Osteocyte (in vitro differentiated cells): ENCODE data around the gene VPS33B. TPM values are rescaled to one million over a fixed set of nuclear protein-coding genes. Genes with fewer than 3 reads are reported as not detected.

ENCODE experiments used
- DNase-seq: peaks from one replicate; pipeline ENCODE4 v3.0.0; 2021; ENCODE audit warnings: mixed read lengths; ENCODE audit not compliant: unreplicated experiment; ENCODE audit errors: extremely low spot score
- H3K27ac Mint-ChIP-seq: one replicate; pipeline ENCODE4 v1.8.0; 2021; ENCODE audit warnings: mild to moderate bottlenecking, mixed read lengths; ENCODE audit not compliant: unreplicated experiment
- H3K27me3 Mint-ChIP-seq: one replicate; pipeline ENCODE4 v1.8.0; 2021; ENCODE audit warnings: mixed read lengths; ENCODE audit not compliant: unreplicated experiment
- H3K36me3 Mint-ChIP-seq: one replicate; pipeline ENCODE4 v1.8.0; 2021; ENCODE audit warnings: mixed read lengths; ENCODE audit not compliant: unreplicated experiment
- H3K4me1 Mint-ChIP-seq: one replicate; pipeline ENCODE4 v1.8.0; 2021; ENCODE audit warnings: mixed read lengths; ENCODE audit not compliant: unreplicated experiment
- H3K4me3 Mint-ChIP-seq: one replicate; pipeline ENCODE4 v1.8.0; 2021; ENCODE audit warnings: mild to moderate bottlenecking, moderate library complexity, mixed read lengths; ENCODE audit not compliant: unreplicated experiment
- H3K9me3 Mint-ChIP-seq: one replicate; pipeline ENCODE4 v1.8.0; 2021; ENCODE audit warnings: mixed read lengths; ENCODE audit not compliant: unreplicated experiment
- total RNA-seq: library from RNA; stranded (reverse); gene quantifications from 2 replicates; pipeline ENCODE4 v1.2.1, GENCODE V29; 2021
- TF ChIP-seq, protein P1 (sequence below): fragments of 200-600 bp; sonication (generic); IDR thresholded peaks from 2 replicates; pipeline ENCODE4 v1.5.0; 2021; ENCODE audit warnings: antibody characterized with exemption, mild to moderate bottlenecking, moderate library complexity

VPS33B gene
- total RNA-seq, 1 donor from 2014 or later = 13.7 TPM

DNA sequence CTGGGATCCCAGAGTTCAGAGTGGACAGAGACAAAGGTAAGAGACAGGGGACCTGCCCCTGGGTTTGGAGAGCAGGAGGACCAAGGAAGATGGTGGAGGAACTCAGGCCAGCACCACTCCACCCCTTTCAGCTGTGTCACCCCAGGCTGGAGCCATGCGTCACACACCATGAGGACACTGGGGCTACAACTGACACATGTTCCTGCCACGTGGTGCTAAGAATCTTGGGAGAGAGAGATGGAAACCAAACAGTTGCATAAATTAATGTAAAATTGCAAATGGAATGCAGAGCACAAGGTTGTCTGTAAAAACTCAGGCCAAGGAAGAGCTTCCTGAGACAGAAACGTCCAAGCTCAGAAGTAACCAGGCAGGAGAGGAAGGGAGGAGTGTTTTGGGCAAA lies 22.7 kb upstream of the VPS33B start:
- H3K4me3 Mint-ChIP-seq = no peak overlapping the region
- no peaks in the 10 kb centered on the region for H3K36me3 Mint-ChIP-seq
- no peak overlapping the region for H3K27ac Mint-ChIP-seq
- TF ChIP-seq, protein P1, sequence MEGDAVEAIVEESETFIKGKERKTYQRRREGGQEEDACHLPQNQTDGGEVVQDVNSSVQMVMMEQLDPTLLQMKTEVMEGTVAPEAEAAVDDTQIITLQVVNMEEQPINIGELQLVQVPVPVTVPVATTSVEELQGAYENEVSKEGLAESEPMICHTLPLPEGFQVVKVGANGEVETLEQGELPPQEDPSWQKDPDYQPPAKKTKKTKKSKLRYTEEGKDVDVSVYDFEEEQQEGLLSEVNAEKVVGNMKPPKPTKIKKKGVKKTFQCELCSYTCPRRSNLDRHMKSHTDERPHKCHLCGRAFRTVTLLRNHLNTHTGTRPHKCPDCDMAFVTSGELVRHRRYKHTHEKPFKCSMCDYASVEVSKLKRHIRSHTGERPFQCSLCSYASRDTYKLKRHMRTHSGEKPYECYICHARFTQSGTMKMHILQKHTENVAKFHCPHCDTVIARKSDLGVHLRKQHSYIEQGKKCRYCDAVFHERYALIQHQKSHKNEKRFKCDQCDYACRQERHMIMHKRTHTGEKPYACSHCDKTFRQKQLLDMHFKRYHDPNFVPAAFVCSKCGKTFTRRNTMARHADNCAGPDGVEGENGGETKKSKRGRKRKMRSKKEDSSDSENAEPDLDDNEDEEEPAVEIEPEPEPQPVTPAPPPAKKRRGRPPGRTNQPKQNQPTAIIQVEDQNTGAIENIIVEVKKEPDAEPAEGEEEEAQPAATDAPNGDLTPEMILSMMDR = no peak
- H3K4me1 Mint-ChIP-seq = no peaks in the 10 kb centered on the region
- peaks cover 23% of the 10 kb centered on the region for H3K27me3 Mint-ChIP-seq
- no peaks in the 10 kb centered on the region for H3K9me3 Mint-ChIP-seq
- no peak for DNase-seq

DNA sequence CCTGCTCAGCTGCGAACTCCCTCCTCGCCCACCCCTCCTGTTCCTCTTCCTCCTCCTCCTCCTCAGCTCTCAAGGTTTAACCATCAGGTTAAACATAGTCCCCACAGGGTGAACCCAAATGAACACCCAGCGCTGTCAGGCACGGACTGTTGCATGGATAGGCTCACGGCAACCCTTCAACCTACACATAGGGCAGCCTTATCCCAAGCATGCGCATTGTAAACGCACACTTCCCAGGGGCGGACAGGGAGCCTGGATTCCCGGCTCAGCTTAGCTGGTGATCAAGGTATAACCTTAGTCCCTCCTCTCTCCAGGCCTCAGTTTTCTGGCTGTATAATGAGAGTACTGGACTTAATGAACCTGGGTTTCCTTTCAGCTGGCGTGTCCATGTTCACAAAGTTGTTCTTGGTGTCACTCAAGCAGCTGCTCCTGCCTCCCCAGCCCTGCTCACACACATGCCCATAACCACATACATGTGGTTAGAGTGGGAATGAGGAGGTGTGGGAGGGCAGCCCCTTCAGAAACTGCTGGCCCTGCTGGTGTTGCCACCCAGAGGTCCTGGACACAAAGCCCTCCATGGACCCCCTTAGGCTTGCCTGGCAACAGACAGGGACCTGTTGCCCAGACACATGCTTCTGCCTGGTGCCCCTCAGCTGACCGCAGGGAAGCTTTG lies 20.9 kb upstream of the VPS33B start:
- no peak for DNase-seq
- Mint-ChIP-seq H3K36me3 (no peaks in the 10 kb centered on the region), H3K4me3 (no peak overlapping the region), H3K27ac (no peak overlapping the region), H3K9me3 (no peaks in the 10 kb centered on the region), H3K4me1 (no peaks in the 10 kb centered on the region), H3K27me3 (peaks cover 19% of the 10 kb centered on the region)
- TF ChIP-seq, protein P1 = no peak

DNA sequence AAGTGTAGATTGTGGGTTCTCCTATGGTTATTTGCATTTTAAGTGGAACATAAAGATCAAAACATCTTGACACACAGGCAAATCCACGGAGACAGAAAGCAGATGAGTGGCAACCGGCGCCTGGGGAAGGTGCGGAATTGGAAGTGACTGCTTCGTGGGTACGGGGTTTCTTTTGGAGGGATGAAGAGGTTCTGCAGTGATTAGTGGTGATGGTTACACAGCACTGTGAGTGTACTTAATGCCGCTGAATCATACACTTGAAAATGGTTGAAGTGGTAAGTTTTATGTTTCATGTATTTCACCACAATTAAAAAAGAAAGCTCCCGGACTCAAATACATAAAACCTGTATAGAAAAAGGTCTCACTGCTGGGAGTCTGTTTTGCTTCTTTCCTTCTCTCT lies 18.5 kb upstream of the VPS33B start:
- Mint-ChIP-seq H3K27ac (no peak overlapping the region), H3K36me3 (no peaks in the 10 kb centered on the region), H3K4me3 (no peak overlapping the region), H3K9me3 (no peaks in the 10 kb centered on the region), H3K4me1 (no peaks in the 10 kb centered on the region), H3K27me3 (peaks cover 21% of the 10 kb centered on the region)
- DNase-seq = peak; percentile 36
- TF ChIP-seq, protein P1 = no peak

DNA sequence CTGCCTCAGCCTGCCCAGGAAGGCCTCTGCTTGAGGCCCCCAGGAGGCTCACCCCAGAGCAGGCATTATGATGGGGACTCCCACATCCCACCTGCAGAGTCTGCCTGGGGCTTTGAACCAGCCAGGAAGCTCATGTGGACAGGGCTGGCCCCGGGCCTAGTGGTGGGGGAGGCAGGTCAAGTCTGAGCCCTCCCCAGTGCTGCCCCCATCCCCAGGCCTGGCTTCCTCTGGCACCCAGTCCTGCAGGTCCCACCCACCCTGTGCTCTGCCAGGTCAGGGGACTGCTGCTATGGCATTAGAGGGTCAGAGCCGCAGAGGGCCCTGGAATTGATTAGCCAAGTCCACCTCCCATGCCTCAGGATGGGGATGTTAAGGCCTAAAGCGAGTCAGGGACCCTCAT lies 17.6 kb upstream of the VPS33B start:
- Mint-ChIP-seq H3K27me3 (peaks cover 23% of the 10 kb centered on the region), H3K4me1 (no peaks in the 10 kb centered on the region), H3K27ac (no peak overlapping the region), H3K4me3 (no peak overlapping the region), H3K9me3 (no peaks in the 10 kb centered on the region), H3K36me3 (no peaks in the 10 kb centered on the region)
- TF ChIP-seq, protein P1 = no peak
- DNase-seq = peak; percentile 84

DNA sequence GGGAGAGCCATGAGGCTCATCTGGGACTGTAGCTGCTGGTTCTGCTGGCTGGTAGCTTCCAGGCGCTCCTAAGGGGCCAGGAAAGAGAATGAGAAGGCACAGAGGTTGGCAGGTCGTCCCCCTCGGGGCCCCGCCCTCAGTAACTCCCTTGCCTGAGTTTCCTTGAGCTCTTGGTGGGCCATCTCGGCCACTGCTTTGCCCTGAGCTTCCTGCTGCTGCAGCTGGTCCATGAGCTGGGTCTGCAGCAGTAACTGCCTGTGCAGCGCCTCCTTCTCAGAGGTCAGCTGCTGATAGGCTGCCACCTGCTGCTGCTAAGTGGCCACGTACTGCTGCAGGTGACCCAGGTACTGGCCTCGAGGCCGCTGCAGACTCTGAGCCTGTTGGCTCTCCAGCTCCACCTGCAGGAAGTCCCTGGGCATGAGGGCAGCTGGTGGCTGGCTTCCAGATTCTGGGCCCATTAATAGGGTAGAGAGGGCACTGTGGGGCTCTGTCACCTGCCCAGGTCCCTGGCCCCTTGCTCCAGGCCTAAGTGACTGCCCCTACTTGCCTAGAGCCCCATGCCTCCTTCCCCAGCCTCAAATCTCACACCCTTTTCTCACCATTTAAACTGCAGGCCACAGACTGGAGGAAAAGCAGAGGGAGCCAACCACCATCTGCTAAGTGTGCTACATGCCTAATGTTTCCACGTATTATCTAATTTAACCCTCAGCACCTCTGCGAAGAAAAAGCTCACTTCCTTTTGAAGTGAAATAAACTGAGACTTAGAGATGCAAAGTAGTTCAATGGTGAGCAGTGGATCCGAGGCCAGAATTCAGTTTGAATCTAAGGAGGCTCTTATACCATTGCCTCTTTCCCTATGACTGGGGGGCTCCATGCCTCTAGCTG lies 10.8 kb upstream of the VPS33B start:
- no peak for DNase-seq
- Mint-ChIP-seq H3K27me3 (peaks cover 54% of the 10 kb centered on the region), H3K4me1 (no peaks in the 10 kb centered on the region), H3K36me3 (no peaks in the 10 kb centered on the region), H3K27ac (no peak overlapping the region), H3K4me3 (no peak overlapping the region), H3K9me3 (no peaks in the 10 kb centered on the region)
- TF ChIP-seq, protein P1 = peak; percentile 60
